ENCODE results near the gene LTF.
"Not testable (repeated sequence)": the region's sequence is repeated elsewhere in the genome, so short reads cannot be mapped to it uniquely, and the experiment has no call there.

Gene LTF

GRCh38 chr3:46464326-46465195, at the start of gene LTF:
LTF (minus strand) TSS chr3:46464905; CDS start chr3:46464867, 38 bp downstream.
- no peak for DNase-seq (ENCODE audit: low spot score)

GRCh38 chr3:46512191-46512749, 47.6 kb upstream of the LTF start:
- DNase-seq (ENCODE audit: low spot score), result no peak

- no peak for DNase-seq (ENCODE audit: low spot score)
Observed at GRCh38 chr3:46509661-46510187, 45.0 kb upstream of the LTF start.

GRCh38 chr3:46508850-46509591, 44.3 kb upstream of the LTF start:
- no peak for DNase-seq (ENCODE audit: low spot score)

- no peak for DNase-seq (ENCODE audit: low spot score)
Observed at GRCh38 chr3:46506526-46506925, 41.8 kb upstream of the LTF start.

DNA sequence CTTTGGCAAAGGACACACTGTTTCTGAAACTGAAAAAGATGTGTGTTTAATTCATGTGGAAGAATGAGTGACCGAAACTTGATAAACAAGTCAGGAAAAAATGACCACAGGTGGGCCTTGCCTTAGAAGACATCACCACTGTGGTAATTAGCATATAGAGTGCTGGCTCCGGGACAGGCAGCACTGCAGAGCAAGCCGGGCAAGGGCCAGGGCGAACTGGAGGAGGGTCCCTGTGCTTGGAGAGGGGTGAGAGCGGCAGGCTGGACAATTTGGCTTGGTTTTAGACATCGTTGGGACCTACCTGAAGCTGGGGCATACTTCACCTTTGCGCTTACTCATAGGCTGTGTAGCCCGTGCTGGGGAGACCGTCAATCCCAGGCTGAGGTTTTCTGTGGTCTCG, 41.2 kb upstream of the LTF start:
- DNase-seq (ENCODE audit: low spot score), result no peak

DNA sequence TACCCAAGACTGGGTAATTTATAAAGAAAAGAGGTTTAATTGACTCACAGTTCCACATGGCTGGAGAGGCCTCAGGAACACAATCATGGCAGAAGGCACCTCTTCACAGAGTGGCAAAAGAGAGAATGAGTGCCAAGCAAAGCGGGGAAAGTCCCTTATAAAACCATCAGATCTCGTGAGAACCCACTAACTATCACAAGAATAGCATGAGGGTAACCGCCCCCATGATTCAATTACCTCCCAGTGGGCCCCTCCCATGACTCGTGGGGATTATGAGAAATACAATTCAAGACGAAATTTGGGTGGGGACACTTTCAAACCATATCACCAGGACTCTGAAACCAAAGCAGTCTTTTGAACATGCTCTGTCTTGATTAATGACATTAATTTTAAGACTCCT, 40.1 kb upstream of the LTF start:
- no peak for DNase-seq (ENCODE audit: low spot score)

DNA sequence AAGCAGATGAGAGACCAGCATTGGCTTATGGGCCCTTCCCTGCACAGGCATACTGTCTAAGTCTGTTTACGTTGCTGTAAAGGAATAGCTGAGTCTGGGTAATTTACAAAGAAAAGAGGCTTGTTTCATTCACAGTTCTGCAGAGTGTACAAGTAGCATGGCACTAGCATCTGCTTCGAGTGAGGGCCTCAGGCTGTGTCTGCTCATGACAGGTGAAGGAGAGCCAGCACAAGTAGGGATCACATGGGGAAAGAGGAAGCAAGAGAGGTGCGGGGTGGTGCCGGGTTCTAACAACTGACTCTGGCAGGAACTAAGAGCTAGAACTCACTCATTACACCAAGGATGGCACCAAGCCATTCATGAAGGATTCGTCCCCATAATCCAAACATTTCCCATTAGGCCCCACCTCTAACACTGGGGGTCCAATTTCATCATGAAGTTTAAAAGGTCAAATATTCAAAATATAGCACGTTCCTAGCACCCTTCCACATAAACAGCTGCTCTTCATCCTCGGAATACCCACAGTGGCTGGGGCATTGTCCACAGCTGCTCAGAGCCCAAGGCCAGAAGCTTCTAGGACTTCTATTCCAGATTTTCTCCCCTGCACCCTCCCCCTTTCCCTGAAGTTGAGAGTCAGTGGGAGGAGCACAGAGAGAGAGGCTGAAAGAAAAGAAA, 38.6 kb upstream of the LTF start:
- no peak for DNase-seq (ENCODE audit: low spot score)

DNA sequence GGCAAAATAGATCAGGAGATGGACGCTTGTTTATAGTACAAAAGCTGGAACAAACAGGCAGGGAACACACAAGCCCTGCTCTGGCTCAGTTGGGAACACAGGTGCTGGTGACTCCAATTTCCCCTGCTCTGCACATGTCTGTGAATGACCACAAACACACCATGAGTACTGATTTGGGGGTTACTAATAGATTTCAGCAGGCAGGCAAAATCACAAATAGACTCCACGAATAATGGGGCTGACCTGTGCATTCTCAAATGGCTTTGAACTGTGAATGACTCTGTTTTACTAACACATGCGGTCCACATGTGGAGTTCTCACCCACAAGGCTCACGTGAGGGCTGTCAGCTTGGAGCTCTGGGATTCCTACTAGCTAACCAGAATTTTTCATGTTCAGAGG, 37.0 kb upstream of the LTF start:
- DNase-seq (ENCODE audit: low spot score), result no peak

DNA sequence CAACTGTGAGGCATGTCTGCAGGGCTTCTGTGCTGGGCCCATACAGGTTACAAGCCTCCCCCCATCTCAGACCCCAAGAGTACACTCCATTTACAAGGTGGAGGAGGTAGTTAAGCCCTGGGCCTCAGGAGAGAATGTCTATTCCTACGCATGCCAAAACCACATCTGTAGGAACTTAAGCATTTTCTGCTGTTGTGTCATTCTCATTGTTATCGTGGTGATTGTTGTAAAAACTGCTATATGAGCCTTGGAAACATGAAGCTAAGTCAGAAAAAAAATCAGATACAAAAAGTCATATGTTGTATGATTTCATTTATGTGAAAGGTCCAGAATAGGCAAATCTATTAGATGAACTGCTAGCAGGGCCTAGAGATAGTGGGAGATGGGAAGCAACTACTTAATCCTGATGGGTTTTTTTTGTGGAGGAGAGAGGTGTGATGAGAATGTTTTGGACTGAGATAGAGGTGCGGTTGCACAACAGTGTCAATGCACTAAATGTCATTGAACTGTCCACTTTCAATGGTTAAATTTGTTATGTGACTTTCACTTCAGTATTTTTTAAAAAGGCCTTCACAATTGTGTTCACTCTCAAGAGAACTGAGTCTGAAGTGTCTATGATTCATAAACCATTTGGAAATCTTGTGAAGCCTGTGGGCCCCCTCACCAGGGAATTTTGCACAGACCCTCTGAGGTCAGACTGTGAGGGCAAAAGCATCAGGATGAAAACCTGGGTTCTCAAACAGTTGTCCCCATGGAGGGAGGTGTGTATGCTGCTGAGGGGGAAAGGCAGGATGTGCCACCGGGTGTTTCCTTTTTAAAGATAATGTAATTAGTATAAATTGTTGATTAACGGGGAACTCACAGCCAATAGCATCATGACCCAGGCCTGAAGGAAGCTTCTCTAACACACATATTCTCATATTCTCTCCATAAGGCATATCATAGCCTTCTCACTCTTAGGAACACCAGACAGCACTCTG, 36.2 kb upstream of the LTF start:
- no peak for DNase-seq (ENCODE audit: low spot score)

DNA sequence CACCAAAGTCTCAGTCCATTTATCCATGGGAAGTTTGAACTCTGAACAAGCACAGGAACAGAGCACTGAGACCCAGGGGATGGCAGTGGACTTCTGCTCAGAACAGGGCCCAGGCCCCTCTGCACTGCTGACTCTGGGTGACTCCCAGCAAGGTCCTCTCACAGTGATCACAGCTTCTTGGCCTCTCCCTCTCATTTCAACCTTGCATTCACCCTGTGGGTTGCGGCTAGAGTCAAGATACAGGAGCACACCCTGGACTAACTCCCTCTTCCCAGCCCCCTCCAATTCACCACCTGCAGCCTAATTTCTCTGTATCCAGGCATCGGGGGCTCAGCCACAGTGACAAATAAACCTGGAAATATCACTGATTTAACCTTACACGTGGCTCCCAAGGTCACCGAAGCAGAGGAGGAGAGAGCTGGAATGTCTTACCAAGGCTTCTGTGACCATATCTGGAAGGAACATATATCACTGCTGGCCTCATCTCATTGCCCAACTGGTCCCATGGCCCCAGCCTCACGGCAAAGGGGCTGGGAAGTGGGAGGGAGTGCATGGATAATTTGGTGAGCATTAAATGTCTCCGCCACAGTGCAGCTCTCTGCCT, 34.3 kb upstream of the LTF start:
- DNase-seq (ENCODE audit: low spot score), result no peak

DNA sequence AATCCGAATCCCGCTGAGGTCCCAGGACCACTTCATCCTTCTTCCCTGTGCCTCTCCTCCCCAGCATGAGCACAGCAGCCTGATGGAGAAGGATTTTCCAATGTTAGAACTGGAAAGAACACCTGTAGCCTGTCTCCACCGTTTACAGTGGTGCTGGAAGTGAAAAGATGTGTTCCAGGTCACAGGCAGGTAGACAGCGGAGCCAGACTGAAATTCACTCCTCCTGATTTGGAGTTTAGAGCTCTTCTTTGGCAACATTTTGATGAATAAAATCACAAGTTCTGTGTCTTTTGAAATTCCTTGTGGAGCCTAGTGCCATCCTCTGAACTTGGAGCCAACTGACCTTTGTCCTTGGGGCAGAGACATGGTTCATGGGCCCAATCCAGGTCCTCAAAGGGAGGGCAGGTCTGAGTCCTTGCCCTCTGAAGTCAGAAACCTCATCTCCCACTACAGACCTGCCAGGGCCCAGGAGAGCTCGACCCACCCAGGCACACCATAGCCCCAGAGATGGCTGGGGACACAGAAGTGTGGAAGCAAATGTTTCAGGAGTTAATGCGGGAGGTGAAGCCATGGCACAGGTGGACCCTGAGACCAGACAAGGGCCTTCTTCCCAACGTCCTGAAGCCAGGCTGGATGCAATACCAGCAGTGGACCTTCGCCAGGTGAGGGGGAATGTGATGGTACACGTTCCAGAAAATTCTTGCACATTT, 33.0 kb upstream of the LTF start, which contains the start of gene RTP3:
Gene RTP3, plus strand, starts transcription at position 421 of the 710 bp plus-strand sequence. Its CDS starts 87 bp downstream, at position 508.
- no peak for DNase-seq (ENCODE audit: low spot score)

GRCh38 chr3:46496746-46497555, 32.2 kb upstream of the LTF start:
- peak; percentile 36 for DNase-seq (ENCODE audit: low spot score)

GRCh38 chr3:46495901-46496456, 31.3 kb upstream of the LTF start:
- DNase-seq (ENCODE audit: low spot score), result no peak

DNA sequence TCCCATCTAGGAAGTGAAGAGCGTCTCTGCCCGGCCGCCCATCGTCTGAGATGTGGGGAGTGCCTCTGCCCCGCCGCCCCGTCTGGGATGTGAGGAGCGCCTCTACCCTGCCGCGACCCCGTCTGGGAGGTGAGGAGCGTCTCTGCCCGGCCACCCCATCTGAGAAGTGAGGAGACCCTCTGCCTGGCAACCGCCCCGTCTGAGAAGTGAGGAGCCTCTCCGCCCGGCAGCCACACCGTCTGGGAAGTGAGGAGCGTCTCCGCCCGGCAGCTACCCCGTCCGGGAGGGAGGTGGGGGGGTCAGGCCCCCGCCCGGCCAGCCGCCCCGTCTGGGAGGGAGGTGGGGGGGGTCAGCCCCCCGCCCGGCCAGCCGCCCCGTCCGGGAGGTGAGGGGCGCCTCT, 29.8 kb upstream of the LTF start:
- not testable (repeated sequence) for DNase-seq (ENCODE audit: low spot score)

GRCh38 chr3:46492890-46493547, 28.3 kb upstream of the LTF start:
- no peak for DNase-seq (ENCODE audit: low spot score)

GRCh38 chr3:46491089-46492070, 26.7 kb upstream of the LTF start:
- DNase-seq (ENCODE audit: low spot score), result no peak
